BLaER1 treated with 17β-estradiol and CSF1 and Interleukin-3, amounts not matched to agents 10 nM and 100 nM (cell line): ENCODE results near the gene DNAJC22.

Experiments used
- H3K27ac ChIP-seq, 11 experiments: shearing (Covaris generic); formaldehyde crosslinking; 2 replicates each; pipeline ENCODE4 v1.8.1; 2022
- H3K27me3 ChIP-seq, 11 experiments: shearing (Covaris generic); formaldehyde crosslinking; 2 replicates each; pipeline ENCODE4 v1.8.1; 2022
- H3K36me3 ChIP-seq, 11 experiments: shearing (Covaris generic); formaldehyde crosslinking; 2 replicates each; pipeline ENCODE4 v1.8.1; 2022
- H3K4me1 ChIP-seq, 10 experiments: shearing (Covaris generic); formaldehyde crosslinking; 2 replicates each; pipeline ENCODE4 v1.8.1; 2022
- H3K4me2 ChIP-seq, 11 experiments: shearing (Covaris generic); formaldehyde crosslinking; 2 replicates each; pipeline ENCODE4 v1.8.1; 2022
- H3K4me3 ChIP-seq, 10 experiments: shearing (Covaris generic); formaldehyde crosslinking; 2 replicates each; pipeline ENCODE4 v1.8.1; 2022
- H3K9ac ChIP-seq, 11 experiments: shearing (Covaris generic); formaldehyde crosslinking; 2 replicates each; pipeline ENCODE4 v1.8.1; 2022
- H3K9me3 ChIP-seq, 11 experiments: shearing (Covaris generic); formaldehyde crosslinking; replicated peaks in 1 of 11; 2 replicates each; pipeline ENCODE4 v1.8.1; 2022
- H4K20me1 ChIP-seq, 11 experiments: shearing (Covaris generic); formaldehyde crosslinking; 2 replicates each; pipeline ENCODE4 v1.8.1; 2022
- Cebpa-rat ChIP-seq, 11 experiments: shearing (Covaris generic); IDR thresholded peaks; 2 replicates each; pipeline ENCODE4 v1.8.1; 2022

DNAJC22 gene

GRCh38 chr12:49340095-49340870 lies 6.4 kb upstream of the DNAJC22 start:
- Histone ChIP-seq H3K9ac (no peak overlapping the region), H3K4me3 (no peak overlapping the region), H3K4me2 (no peak overlapping the region), H3K9me3 (no peaks in the 10 kb centered on the region), H4K20me1 (peaks cover 0 to 87% (median 55%) of the 10 kb centered on the region in 11 experiments; a peak in 19 of 22 replicates), H3K27ac (no peak overlapping the region), H3K4me1 (peaks cover 25 to 45% (median 40%) of the 10 kb centered on the region in 10 experiments), H3K36me3 (no peaks in the 10 kb centered on the region), H3K27me3 (peaks cover 100% of the 10 kb centered on the region in 11 experiments)
- TF ChIP-seq Cebpa-rat (IDR thresholded peaks at IDR 0.05) = no peak

GRCh38 chr12:49340971-49341776 lies 5.5 kb upstream of the DNAJC22 start:
- Histone ChIP-seq H3K36me3 (no peaks in the 10 kb centered on the region), H3K27me3 (peaks cover 99 to 100% (median 100%) of the 10 kb centered on the region in 11 experiments), H3K27ac (no peak overlapping the region), H3K9ac (no peak overlapping the region), H4K20me1 (peaks cover 0 to 90% (median 54%) of the 10 kb centered on the region in 11 experiments; a peak in 19 of 22 replicates), H3K9me3 (no peaks in the 10 kb centered on the region), H3K4me1 (peaks cover 32 to 53% (median 48%) of the 10 kb centered on the region in 10 experiments), H3K4me2 (no peak overlapping the region), H3K4me3 (no peak overlapping the region)
- no peak for TF ChIP-seq Cebpa-rat (IDR thresholded peaks at IDR 0.05)

GRCh38 chr12:49341777-49342065 lies 5.0 kb upstream of the DNAJC22 start:
- Histone ChIP-seq H3K27ac (no peak overlapping the region), H3K9ac (no peak overlapping the region), H4K20me1 (peaks cover 0 to 90% (median 53%) of the 10 kb centered on the region in 11 experiments; a peak in 19 of 22 replicates), H3K4me1 (peaks cover 32 to 55% (median 49%) of the 10 kb centered on the region in 10 experiments), H3K4me2 (peak overlapping the region in 9 of 11 experiments; percentile 54 to 93 (median 83); a peak in 14 of 22 replicates), H3K27me3 (peaks cover 99 to 100% (median 100%) of the 10 kb centered on the region in 11 experiments), H3K4me3 (peak overlapping the region in 8 of 10 experiments; percentile 24 to 66 (median 52); a peak in 10 of 20 replicates), H3K36me3 (no peaks in the 10 kb centered on the region), H3K9me3 (no peaks in the 10 kb centered on the region)
- TF ChIP-seq Cebpa-rat (IDR thresholded peaks at IDR 0.05) = no peak

- peak overlapping the region; percentile 24 to 66 (median 50); a peak in 18 of 20 replicates for H3K4me3 ChIP-seq
- TF ChIP-seq Cebpa-rat (IDR thresholded peaks at IDR 0.05) = no peak
- peak overlapping the region; percentile 54 to 93 (median 82) for H3K4me2 ChIP-seq
- H3K27me3 ChIP-seq = peaks cover 99 to 100% (median 100%) of the 10 kb centered on the region in 11 experiments
- no peak overlapping the region for H3K27ac ChIP-seq
- H3K9me3 ChIP-seq = no peaks in the 10 kb centered on the region
- no peaks in the 10 kb centered on the region for H3K36me3 ChIP-seq
- H3K9ac ChIP-seq = peak overlapping the region in 3 of 11 experiments; percentile 15 to 26 (median 15); a peak in 2 of 22 replicates
- peaks cover 35 to 58% (median 51%) of the 10 kb centered on the region in 10 experiments for H3K4me1 ChIP-seq
- H4K20me1 ChIP-seq = peaks cover 0 to 93% (median 56%) of the 10 kb centered on the region in 11 experiments; a peak in 19 of 22 replicates
Measured at GRCh38 chr12:49342066-49342913, 4.4 kb upstream of the DNAJC22 start.

- 0 out of 22 replicates have a peak overlapping the region, but pooled peaks of 1 of the 11 experiments have one; percentile 26 for H3K9ac ChIP-seq
- H3K4me3 ChIP-seq = peak overlapping the region in 9 of 10 experiments; percentile 26 to 66 (median 51); a peak in 16 of 20 replicates
- H3K27me3 ChIP-seq = peaks cover 99 to 100% (median 100%) of the 10 kb centered on the region in 11 experiments
- H3K27ac ChIP-seq = no peak overlapping the region
- peaks cover 0 to 91% (median 59%) of the 10 kb centered on the region in 11 experiments; a peak in 19 of 22 replicates for H4K20me1 ChIP-seq
- H3K4me2 ChIP-seq = peak overlapping the region; percentile 54 to 93 (median 82)
- no peaks in the 10 kb centered on the region for H3K9me3 ChIP-seq
- no peaks in the 10 kb centered on the region for H3K36me3 ChIP-seq
- TF ChIP-seq Cebpa-rat (IDR thresholded peaks at IDR 0.05) = no peak
- H3K4me1 ChIP-seq = peaks cover 43 to 62% (median 56%) of the 10 kb centered on the region in 10 experiments
Measured at GRCh38 chr12:49342914-49343731, 3.6 kb upstream of the DNAJC22 start.

GRCh38 chr12:49344486-49345050 lies 2.1 kb upstream of the DNAJC22 start:
- Histone ChIP-seq H3K4me3 (peak overlapping the region in 5 of 10 experiments; percentile 56 to 70 (median 58); a peak in 6 of 20 replicates), H3K4me2 (peak overlapping the region in 10 of 11 experiments; percentile 92 to 100 (median 99); a peak in 17 of 22 replicates), H3K9me3 (no peaks in the 10 kb centered on the region), H3K27ac (no peak overlapping the region), H3K27me3 (peaks cover 91 to 100% (median 96%) of the 10 kb centered on the region in 11 experiments), H3K36me3 (no peaks in the 10 kb centered on the region), H4K20me1 (peaks cover 0 to 77% (median 59%) of the 10 kb centered on the region in 11 experiments; a peak in 19 of 22 replicates), H3K4me1 (peaks cover 43 to 68% (median 61%) of the 10 kb centered on the region in 10 experiments), H3K9ac (no peak overlapping the region)
- TF ChIP-seq Cebpa-rat (IDR thresholded peaks at IDR 0.05) = no peak

GRCh38 chr12:49345051-49345824 lies 1.4 kb upstream of the DNAJC22 start:
- peak overlapping the region; percentile 48 to 70 (median 58) for H3K4me3 ChIP-seq
- H3K9ac ChIP-seq = peak overlapping the region; percentile 27 to 69 (median 53); a peak in 18 of 22 replicates
- peak overlapping the region; percentile 92 to 100 (median 99) for H3K4me2 ChIP-seq

More at GRCh38 chr12:49345051-49345824, 1.4 kb upstream of the DNAJC22 start:
- no peak for TF ChIP-seq Cebpa-rat (IDR thresholded peaks at IDR 0.05)
- Histone ChIP-seq H3K27ac (no peak overlapping the region), H3K36me3 (no peaks in the 10 kb centered on the region), H3K9me3 (no peaks in the 10 kb centered on the region), H3K4me1 (peaks cover 43 to 68% (median 61%) of the 10 kb centered on the region in 10 experiments), H3K27me3 (peaks cover 84 to 95% (median 90%) of the 10 kb centered on the region in 11 experiments), H4K20me1 (peaks cover 0 to 72% (median 59%) of the 10 kb centered on the region in 11 experiments; a peak in 19 of 22 replicates)
